Testis (tissue), 2 donors: ENCODE data around the gene LYZ.

Experiments
- POLR2A ChIP-seq: fragments of 450-650 bp; IDR thresholded peaks from one replicate; pipeline ENCODE4 v1.6.1; 2017; ENCODE audit warnings: antibody characterized with exemption, mild to moderate bottlenecking, moderate library complexity
- TF ChIP-seq, protein P1 (sequence below), 3 experiments: fragments of 450-650 bp in 2 of 3; fragments of 200-600 bp in 1 of 3; sonication (generic) in 1 of 3; IDR thresholded peaks; one replicate each; pipeline ENCODE4 v1.5.1; 2016 to 2019; ENCODE audit warnings: antibody characterized with exemption in 3 of 3, mild to moderate bottlenecking in 2 of 3, moderate library complexity in 1 of 3

DNA sequence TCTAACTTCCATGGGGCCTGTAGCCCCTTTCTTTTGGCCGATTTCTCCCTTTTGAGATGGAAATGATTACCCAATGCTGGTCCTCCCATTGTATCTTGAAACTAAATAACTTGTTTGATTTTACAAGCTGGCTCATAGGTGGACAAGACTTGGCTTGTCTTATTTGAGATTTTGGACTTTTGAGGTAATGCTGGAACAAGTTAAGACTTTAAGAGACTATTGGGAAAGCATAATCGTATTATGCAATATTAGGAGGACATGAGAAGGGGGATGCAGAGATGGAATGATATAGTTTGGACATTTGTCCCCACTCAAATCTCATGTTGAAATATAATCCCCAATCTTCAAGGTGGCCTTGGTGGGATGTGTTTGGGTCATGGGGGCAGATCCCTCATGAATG, 49.2 kb upstream of the LYZ start:
- TF ChIP-seq, protein P1, sequence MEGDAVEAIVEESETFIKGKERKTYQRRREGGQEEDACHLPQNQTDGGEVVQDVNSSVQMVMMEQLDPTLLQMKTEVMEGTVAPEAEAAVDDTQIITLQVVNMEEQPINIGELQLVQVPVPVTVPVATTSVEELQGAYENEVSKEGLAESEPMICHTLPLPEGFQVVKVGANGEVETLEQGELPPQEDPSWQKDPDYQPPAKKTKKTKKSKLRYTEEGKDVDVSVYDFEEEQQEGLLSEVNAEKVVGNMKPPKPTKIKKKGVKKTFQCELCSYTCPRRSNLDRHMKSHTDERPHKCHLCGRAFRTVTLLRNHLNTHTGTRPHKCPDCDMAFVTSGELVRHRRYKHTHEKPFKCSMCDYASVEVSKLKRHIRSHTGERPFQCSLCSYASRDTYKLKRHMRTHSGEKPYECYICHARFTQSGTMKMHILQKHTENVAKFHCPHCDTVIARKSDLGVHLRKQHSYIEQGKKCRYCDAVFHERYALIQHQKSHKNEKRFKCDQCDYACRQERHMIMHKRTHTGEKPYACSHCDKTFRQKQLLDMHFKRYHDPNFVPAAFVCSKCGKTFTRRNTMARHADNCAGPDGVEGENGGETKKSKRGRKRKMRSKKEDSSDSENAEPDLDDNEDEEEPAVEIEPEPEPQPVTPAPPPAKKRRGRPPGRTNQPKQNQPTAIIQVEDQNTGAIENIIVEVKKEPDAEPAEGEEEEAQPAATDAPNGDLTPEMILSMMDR (IDR thresholded peaks at IDR 0.05): no peak
- no peak for TF ChIP-seq POLR2A
